HepG2 (cell line): ENCODE measurements around the gene WDR20. TPM values are rescaled to one million over a fixed set of nuclear protein-coding genes. Genes with fewer than 3 reads are reported as not detected.

ENCODE experiments used
- CEBPB ChIP-seq: IDR thresholded peaks from 2 replicates; pipeline ENCODE4 v1.6.1; 2011; ENCODE audit warnings: low read depth, low read length, improper control_type of control experiment, borderline replicate concordance
- FOXJ3 ChIP-seq: sonication (generic); formaldehyde crosslinking; IDR thresholded peaks from 2 replicates; pipeline ENCODE4 v1.4.0; 2020; ENCODE audit warnings: missing genetic modification reagents, mild to moderate bottlenecking, borderline replicate concordance
- FOXK2 ChIP-seq: fragments of 450-650 bp; IDR thresholded peaks from 2 replicates; pipeline ENCODE4 v1.6.1; 2016
- KMT2A ChIP-seq: sonication (generic); formaldehyde crosslinking; IDR thresholded peaks from 2 replicates; pipeline ENCODE4 v1.4.0; 2020; ENCODE audit warnings: missing genetic modification reagents
- MIXL1 ChIP-seq: IDR thresholded peaks from 2 replicates; pipeline ENCODE4 v1.6.1; 2016
- MXI1 ChIP-seq: IDR thresholded peaks from 3 replicates; pipeline ENCODE4 v1.6.1; 2012; ENCODE audit warnings: low read depth, low read length, inconsistent platforms, borderline replicate concordance
- NR2F2 ChIP-seq: IDR thresholded peaks from 2 replicates; pipeline ENCODE4 v1.6.1; 2012; ENCODE audit warnings: low read depth, inconsistent platforms, borderline replicate concordance
- RAD21 ChIP-seq: fragments of 450-650 bp; formaldehyde crosslinking; IDR thresholded peaks from 2 replicates; pipeline ENCODE4 v1.5.0; 2020; ENCODE audit warnings: mild to moderate bottlenecking
- RFXAP ChIP-seq: sonication (generic); formaldehyde crosslinking; IDR thresholded peaks from 2 replicates; pipeline ENCODE4 v1.4.0; 2020; ENCODE audit warnings: missing genetic modification reagents, borderline replicate concordance
- SIX1 ChIP-seq: sonication (generic); formaldehyde crosslinking; IDR thresholded peaks from 2 replicates; pipeline ENCODE4 v1.4.0; 2020; ENCODE audit warnings: missing genetic modification reagents, borderline replicate concordance
- TMF1 ChIP-seq: sonication (generic); formaldehyde crosslinking; IDR thresholded peaks from 2 replicates; pipeline ENCODE4 v1.8.1; 2022; ENCODE audit warnings: low read depth, missing genetic modification reagents
- ZBTB25 ChIP-seq: IDR thresholded peaks from 2 replicates; pipeline ENCODE4 v1.6.1; 2018; ENCODE audit warnings: missing genetic modification reagents
- ZNF18 ChIP-seq: sonication (generic); formaldehyde crosslinking; IDR thresholded peaks from 2 replicates; pipeline ENCODE4 v1.8.0; 2022; ENCODE audit warnings: mild to moderate bottlenecking, missing genetic modification reagents; ENCODE audit not compliant: insufficient replicate concordance
- ZNF460 ChIP-seq: sonication (generic); formaldehyde crosslinking; IDR thresholded peaks from 2 replicates; pipeline ENCODE4 v1.5.1; 2020; ENCODE audit warnings: missing genetic modification reagents, mild to moderate bottlenecking, borderline replicate concordance
- ZNF503 ChIP-seq: sonication (generic); formaldehyde crosslinking; IDR thresholded peaks from 2 replicates; pipeline ENCODE4 v1.4.0; 2020; ENCODE audit warnings: missing genetic modification reagents
- polyA plus RNA-seq, 8 experiments: library from polyadenylated mRNA; depleted of rRNA in 3 of 8; stranded (reverse) in 7 of 8; unstranded in 1 of 8; fragments of >200 nt; fragmentation: Illumina TruSeq in 4 of 8; extraction: Trizol in 4 of 8; gene quantifications; 2 replicates each; pipeline versions ENCODE4 v1.2.1 to v1.2.3, GENCODE V29; 2011 to 2016; ENCODE audit warnings: low read depth in 4 of 8, missing spikeins in 1 of 8, mixed read lengths in 1 of 8; ENCODE audit not compliant: insufficient read depth in 1 of 8
- total RNA-seq, 5 experiments: library from RNA; depleted of rRNA; stranded (reverse); fragments of >200 nt; fragmentation: Illumina TruSeq; extraction: Trizol; gene quantifications; 2 replicates each; pipeline ENCODE4 v1.2.3, GENCODE V29; 2016; ENCODE audit warnings: low read depth in 1 of 5
- TF ChIP-seq, protein P1 (sequence below): sonication (generic); formaldehyde crosslinking; conservative IDR thresholded peaks from 2 replicates; pipeline ENCODE4 v1.4.0; 2020; ENCODE audit warnings: mild to moderate bottlenecking, missing genetic modification reagents, moderate library complexity
- TF ChIP-seq, protein P2 (sequence below): sonication (generic); formaldehyde crosslinking; IDR thresholded peaks from 2 replicates; pipeline ENCODE4 v1.4.0; 2020; ENCODE audit warnings: missing genetic modification reagents
- TF ChIP-seq, protein P3 (sequence below): sonication (generic); formaldehyde crosslinking; IDR thresholded peaks from 2 replicates; pipeline ENCODE4 v1.5.0; 2020; ENCODE audit warnings: mild to moderate bottlenecking, missing genetic modification reagents

The WDR20 gene
- total and polyA plus RNA-seq, 2 of the 13 experiments (the other 11 are each of a cell fraction or from before 2014, with no cell fraction given) = 10.4 to 23.2 TPM

GRCh38 chr14:102185360-102185759, 45.7 kb downstream of the WDR20 start (continued):
- TF ChIP-seq FOXK2 (peak; percentile 81; the same call in 1 of the 2 replicates), MXI1 (peak; percentile 51; the same call in 1 of the 3 replicates), ZNF18 (no peak), FOXJ3 (CRISPR knock-in tag) (peak; percentile 81; the same call in 1 of the 2 replicates), TMF1 (CRISPR knock-in tag) (no peak), ZNF503 (peak; percentile 58; the same call in 1 of the 2 replicates), NR2F2 (no peak), ZBTB25 (CRISPR knock-in tag) (0 out of 2 replicates have a peak, but pooled peaks have one; percentile 29), SIX1 (CRISPR knock-in tag) (0 out of 2 replicates have a peak, but pooled peaks have one; percentile 12), ZNF460 (CRISPR knock-in tag) (no peak), RFXAP (CRISPR knock-in tag) (no peak), RAD21 (CRISPR knock-in tag) (peak; percentile 41; the same call in 1 of the 2 replicates), CEBPB (peak; percentile 92), KMT2A (CRISPR knock-in tag) (0 out of 2 replicates have a peak, but pooled peaks have one; percentile 24), MIXL1 (no peak)
- TF ChIP-seq, protein P1, sequence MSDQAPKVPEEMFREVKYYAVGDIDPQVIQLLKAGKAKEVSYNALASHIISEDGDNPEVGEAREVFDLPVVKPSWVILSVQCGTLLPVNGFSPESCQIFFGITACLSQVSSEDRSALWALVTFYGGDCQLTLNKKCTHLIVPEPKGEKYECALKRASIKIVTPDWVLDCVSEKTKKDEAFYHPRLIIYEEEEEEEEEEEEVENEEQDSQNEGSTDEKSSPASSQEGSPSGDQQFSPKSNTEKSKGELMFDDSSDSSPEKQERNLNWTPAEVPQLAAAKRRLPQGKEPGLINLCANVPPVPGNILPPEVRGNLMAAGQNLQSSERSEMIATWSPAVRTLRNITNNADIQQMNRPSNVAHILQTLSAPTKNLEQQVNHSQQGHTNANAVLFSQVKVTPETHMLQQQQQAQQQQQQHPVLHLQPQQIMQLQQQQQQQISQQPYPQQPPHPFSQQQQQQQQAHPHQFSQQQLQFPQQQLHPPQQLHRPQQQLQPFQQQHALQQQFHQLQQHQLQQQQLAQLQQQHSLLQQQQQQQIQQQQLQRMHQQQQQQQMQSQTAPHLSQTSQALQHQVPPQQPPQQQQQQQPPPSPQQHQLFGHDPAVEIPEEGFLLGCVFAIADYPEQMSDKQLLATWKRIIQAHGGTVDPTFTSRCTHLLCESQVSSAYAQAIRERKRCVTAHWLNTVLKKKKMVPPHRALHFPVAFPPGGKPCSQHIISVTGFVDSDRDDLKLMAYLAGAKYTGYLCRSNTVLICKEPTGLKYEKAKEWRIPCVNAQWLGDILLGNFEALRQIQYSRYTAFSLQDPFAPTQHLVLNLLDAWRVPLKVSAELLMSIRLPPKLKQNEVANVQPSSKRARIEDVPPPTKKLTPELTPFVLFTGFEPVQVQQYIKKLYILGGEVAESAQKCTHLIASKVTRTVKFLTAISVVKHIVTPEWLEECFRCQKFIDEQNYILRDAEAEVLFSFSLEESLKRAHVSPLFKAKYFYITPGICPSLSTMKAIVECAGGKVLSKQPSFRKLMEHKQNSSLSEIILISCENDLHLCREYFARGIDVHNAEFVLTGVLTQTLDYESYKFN (CRISPR knock-in tag) = peak; percentile 61
- TF ChIP-seq, protein P2, sequence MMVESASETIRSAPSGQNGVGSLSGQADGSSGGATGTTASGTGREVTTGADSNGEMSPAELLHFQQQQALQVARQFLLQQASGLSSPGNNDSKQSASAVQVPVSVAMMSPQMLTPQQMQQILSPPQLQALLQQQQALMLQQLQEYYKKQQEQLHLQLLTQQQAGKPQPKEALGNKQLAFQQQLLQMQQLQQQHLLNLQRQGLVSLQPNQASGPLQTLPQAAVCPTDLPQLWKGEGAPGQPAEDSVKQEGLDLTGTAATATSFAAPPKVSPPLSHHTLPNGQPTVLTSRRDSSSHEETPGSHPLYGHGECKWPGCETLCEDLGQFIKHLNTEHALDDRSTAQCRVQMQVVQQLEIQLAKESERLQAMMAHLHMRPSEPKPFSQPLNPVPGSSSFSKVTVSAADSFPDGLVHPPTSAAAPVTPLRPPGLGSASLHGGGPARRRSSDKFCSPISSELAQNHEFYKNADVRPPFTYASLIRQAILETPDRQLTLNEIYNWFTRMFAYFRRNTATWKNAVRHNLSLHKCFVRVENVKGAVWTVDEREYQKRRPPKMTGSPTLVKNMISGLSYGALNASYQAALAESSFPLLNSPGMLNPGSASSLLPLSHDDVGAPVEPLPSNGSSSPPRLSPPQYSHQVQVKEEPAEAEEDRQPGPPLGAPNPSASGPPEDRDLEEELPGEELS (CRISPR knock-in tag) = peak; percentile 97
- TF ChIP-seq, protein P3, sequence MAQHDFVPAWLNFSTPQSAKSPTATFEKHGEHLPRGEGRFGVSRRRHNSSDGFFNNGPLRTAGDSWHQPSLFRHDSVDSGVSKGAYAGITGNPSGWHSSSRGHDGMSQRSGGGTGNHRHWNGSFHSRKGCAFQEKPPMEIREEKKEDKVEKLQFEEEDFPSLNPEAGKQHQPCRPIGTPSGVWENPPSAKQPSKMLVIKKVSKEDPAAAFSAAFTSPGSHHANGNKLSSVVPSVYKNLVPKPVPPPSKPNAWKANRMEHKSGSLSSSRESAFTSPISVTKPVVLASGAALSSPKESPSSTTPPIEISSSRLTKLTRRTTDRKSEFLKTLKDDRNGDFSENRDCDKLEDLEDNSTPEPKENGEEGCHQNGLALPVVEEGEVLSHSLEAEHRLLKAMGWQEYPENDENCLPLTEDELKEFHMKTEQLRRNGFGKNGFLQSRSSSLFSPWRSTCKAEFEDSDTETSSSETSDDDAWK (CRISPR knock-in tag) = no peak
